Measurements from ENCODE around the gene CXCL11. TPM values are rescaled to one million over a fixed set of nuclear protein-coding genes. Genes with fewer than 3 reads are reported as not detected.

The CXCL11 gene
- polyA plus RNA-seq, 1 of the 3 experiments (the other 2 are of a cell fraction) = not detected

DNA sequence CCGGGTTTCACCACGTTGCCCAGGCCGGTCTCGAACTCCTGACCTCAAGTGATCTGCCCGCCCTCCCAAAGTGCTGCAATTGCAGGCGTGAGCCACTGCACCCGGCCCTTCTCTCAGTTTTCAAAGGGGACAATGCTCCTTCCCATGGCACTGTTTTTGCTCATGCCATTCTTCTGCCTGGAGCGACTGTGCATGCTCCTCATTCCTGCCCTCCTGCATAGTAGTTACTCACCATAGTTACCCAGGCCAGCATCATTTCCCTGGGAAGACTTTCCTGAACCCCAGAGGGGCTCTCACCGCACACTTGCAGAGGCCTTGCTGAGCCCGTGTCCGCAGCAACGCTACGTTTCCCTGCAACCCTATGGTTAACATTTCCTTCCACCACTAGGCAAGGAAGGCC lies 25.3 kb downstream of the CXCL11 start:
- no peaks in the 10 kb centered on the region for H3K79me2 ChIP-seq (ENCODE audit: insufficient read depth)
- H2AFZ ChIP-seq (ENCODE audit: low read depth) = no peak overlapping the region
- no peak overlapping the region for H3K9ac ChIP-seq
- H3K4me3 ChIP-seq (ENCODE audit: low read depth in 2 of 2, low read length in 1 of 2) = no peak overlapping the region
- POLR2A ChIA-PET = no interaction called here
- CTCF ChIA-PET = no interaction called here
- no peaks in the 10 kb centered on the region for H3K9me2 ChIP-seq
- no peaks in the 10 kb centered on the region for H3K9me3 ChIP-seq
- DNase-seq = no peak
- no peaks in the 10 kb centered on the region for H3K36me3 ChIP-seq (replicated peaks in 1 of 2; ENCODE audit: control insufficient read depth in 1 of 2, insufficient read depth in 2 of 2, low read length in 1 of 2)
- H3F3A ChIP-seq (replicated peaks; ENCODE audit: insufficient read depth) = peaks cover 3% of the 10 kb centered on the region
- TF ChIP-seq RXRA (IDR thresholded peaks at IDR 0.05; ENCODE audit: borderline replicate concordance, low read depth) = no peak
- TF ChIP-seq, protein P1, sequence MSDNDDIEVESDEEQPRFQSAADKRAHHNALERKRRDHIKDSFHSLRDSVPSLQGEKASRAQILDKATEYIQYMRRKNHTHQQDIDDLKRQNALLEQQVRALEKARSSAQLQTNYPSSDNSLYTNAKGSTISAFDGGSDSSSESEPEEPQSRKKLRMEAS (IDR thresholded peaks at IDR 0.05; ENCODE audit: low read depth) = no peak
- no peak for TF ChIP-seq MEF2A (IDR thresholded peaks at IDR 0.05; ENCODE audit: borderline replicate concordance, low read depth)
- TF ChIP-seq, protein P2, sequence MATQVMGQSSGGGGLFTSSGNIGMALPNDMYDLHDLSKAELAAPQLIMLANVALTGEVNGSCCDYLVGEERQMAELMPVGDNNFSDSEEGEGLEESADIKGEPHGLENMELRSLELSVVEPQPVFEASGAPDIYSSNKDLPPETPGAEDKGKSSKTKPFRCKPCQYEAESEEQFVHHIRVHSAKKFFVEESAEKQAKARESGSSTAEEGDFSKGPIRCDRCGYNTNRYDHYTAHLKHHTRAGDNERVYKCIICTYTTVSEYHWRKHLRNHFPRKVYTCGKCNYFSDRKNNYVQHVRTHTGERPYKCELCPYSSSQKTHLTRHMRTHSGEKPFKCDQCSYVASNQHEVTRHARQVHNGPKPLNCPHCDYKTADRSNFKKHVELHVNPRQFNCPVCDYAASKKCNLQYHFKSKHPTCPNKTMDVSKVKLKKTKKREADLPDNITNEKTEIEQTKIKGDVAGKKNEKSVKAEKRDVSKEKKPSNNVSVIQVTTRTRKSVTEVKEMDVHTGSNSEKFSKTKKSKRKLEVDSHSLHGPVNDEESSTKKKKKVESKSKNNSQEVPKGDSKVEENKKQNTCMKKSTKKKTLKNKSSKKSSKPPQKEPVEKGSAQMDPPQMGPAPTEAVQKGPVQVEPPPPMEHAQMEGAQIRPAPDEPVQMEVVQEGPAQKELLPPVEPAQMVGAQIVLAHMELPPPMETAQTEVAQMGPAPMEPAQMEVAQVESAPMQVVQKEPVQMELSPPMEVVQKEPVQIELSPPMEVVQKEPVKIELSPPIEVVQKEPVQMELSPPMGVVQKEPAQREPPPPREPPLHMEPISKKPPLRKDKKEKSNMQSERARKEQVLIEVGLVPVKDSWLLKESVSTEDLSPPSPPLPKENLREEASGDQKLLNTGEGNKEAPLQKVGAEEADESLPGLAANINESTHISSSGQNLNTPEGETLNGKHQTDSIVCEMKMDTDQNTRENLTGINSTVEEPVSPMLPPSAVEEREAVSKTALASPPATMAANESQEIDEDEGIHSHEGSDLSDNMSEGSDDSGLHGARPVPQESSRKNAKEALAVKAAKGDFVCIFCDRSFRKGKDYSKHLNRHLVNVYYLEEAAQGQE (IDR thresholded peaks at IDR 0.05; ENCODE audit: low read depth, low read length) = no peak
- no peak for TF ChIP-seq RFX5 (IDR thresholded peaks at IDR 0.05; ENCODE audit: low read length)
- TF ChIP-seq TCF12 (IDR thresholded peaks at IDR 0.05) = no peak
- no peak for TF ChIP-seq USF2 (IDR thresholded peaks at IDR 0.05; ENCODE audit: borderline replicate concordance, low read depth, low read length)
- TF ChIP-seq ELF1 (IDR thresholded peaks at IDR 0.05) = no peak
- no peak for TF ChIP-seq FOSL2 (IDR thresholded peaks at IDR 0.05; ENCODE audit: borderline replicate concordance, low read depth)
- TF ChIP-seq FOXM1 (IDR thresholded peaks at IDR 0.05; ENCODE audit: low read depth) = no peak
- TF ChIP-seq FOXJ3 (CRISPR knock-in tag; IDR thresholded peaks at IDR 0.05) = no peak
- no peak for TF ChIP-seq JUND (IDR thresholded peaks at IDR 0.05)
- no peaks in the 10 kb centered on the region for H3K27me3 ChIP-seq (ENCODE audit: insufficient read depth)
- H3K4me1 ChIP-seq (ENCODE audit: control insufficient read depth in 1 of 2, insufficient read depth in 2 of 2, low read depth in 1 of 2, low read length in 1 of 2) = peaks cover 0 to 5% of the 10 kb centered on the region in 2 experiments; a peak in 1 of 4 replicates
- 93% methylated on average over 13 of the region's 13 CpGs for WGBS (ENCODE audit: low lambda C conversion rate)
- no peaks in the 10 kb centered on the region for H4K20me1 ChIP-seq (ENCODE audit: insufficient read depth)
- H3K27ac ChIP-seq (ENCODE audit: low read depth in 2 of 2, low read length in 1 of 2) = no peak overlapping the region
- no peak overlapping the region for H3K4me2 ChIP-seq

DNA sequence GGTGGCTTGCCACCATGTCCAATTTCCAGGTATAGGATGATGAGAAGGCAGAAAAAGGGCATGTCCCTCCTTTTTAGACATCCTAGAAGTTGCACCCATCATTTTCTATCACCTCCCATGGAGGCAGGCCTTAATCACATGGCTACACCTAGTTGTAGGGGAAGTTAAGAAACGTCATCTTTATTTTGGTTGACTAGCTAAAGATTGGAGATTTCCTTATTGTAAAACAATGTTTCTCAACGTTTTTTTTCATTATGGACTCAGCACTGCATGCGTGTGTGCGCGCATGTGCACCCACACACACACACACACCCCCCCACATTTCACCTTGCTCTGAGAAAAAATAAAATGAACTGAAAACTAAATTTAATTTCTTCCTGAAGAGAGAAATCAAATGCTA lies 26.6 kb downstream of the CXCL11 start:
- no peak overlapping the region for H3K9ac ChIP-seq
- CTCF ChIA-PET = interaction anchor here (0.9 kb wide), 1 partner anchor 13 kb away, joined by 3 read pairs; no protein-coding TSS in a partner anchor
- H3K27me3 ChIP-seq (ENCODE audit: insufficient read depth) = no peaks in the 10 kb centered on the region
- POLR2A ChIA-PET = interaction anchor here (0.7 kb wide), 1 partner anchor 77 kb away, joined by 3 read pairs; no protein-coding TSS in a partner anchor
- H3F3A ChIP-seq (replicated peaks; ENCODE audit: insufficient read depth) = peaks cover 3% of the 10 kb centered on the region
- DNase-seq = no peak
- WGBS (ENCODE audit: low lambda C conversion rate) = 74% methylated on average over 5 of the region's 5 CpGs
- H3K9me3 ChIP-seq = no peaks in the 10 kb centered on the region
- no peaks in the 10 kb centered on the region for H3K9me2 ChIP-seq
- TF ChIP-seq GATA2 (CRISPR knock-in tag; IDR thresholded peaks at IDR 0.05) = no peak
- no peak for TF ChIP-seq USF2 (IDR thresholded peaks at IDR 0.05; ENCODE audit: borderline replicate concordance, low read depth, low read length)
- no peak for TF ChIP-seq ELF1 (IDR thresholded peaks at IDR 0.05)
- TF ChIP-seq CHD2 (IDR thresholded peaks at IDR 0.05; ENCODE audit: low read length, partially characterized antibody) = no peak
- no peak for TF ChIP-seq NRF1 (IDR thresholded peaks at IDR 0.05; ENCODE audit: low read depth, low read length)
- no peak for TF ChIP-seq RCOR1 (IDR thresholded peaks at IDR 0.05; ENCODE audit: low read length)
- no peaks in the 10 kb centered on the region for H4K20me1 ChIP-seq (ENCODE audit: insufficient read depth)
- no peaks in the 10 kb centered on the region for H3K36me3 ChIP-seq (replicated peaks in 1 of 2; ENCODE audit: control insufficient read depth in 1 of 2, insufficient read depth in 2 of 2, low read length in 1 of 2)
- no peak overlapping the region for H3K27ac ChIP-seq (ENCODE audit: low read depth in 2 of 2, low read length in 1 of 2)
- H3K4me3 ChIP-seq (ENCODE audit: low read depth in 2 of 2, low read length in 1 of 2) = no peak overlapping the region
- H3K79me2 ChIP-seq (ENCODE audit: insufficient read depth) = no peaks in the 10 kb centered on the region
- no peak overlapping the region for H2AFZ ChIP-seq (ENCODE audit: low read depth)
- H3K4me2 ChIP-seq = no peak overlapping the region
- peaks cover 0 to 5% of the 10 kb centered on the region in 2 experiments; a peak in 1 of 4 replicates for H3K4me1 ChIP-seq (ENCODE audit: control insufficient read depth in 1 of 2, insufficient read depth in 2 of 2, low read depth in 1 of 2, low read length in 1 of 2)
